GM18499 (cell line): ENCODE data around the gene MINDY4B.

Source experiments
- ATAC-seq: cut with Tn5 transposase; IDR thresholded peaks from one replicate; pipeline ENCODE4 v1.9.1; 2021; ENCODE audit warnings: moderate number of reproducible peaks; ENCODE audit not compliant: insufficient read depth, unreplicated experiment

Gene MINDY4B

DNA sequence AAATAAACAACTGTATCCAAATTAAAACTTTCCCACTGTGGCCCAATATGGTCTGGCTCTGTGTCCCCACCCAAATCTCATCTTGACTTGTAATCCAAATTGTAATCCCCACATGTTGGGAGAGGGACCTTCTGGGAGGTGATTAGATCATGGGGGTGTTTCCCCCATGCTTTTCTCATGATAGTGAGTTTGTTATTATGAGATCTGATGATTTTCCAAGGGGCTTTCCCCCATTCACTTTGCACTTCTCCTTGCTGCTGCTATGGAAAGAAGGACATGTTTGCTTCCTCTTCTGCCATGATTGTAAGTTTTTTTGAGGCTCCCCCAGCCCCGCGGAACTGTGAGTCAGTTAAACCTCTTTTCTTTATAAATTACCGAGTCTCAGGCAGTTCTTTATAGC is 55.0 kb downstream of the MINDY4B start:
- ATAC-seq: no peak

DNA sequence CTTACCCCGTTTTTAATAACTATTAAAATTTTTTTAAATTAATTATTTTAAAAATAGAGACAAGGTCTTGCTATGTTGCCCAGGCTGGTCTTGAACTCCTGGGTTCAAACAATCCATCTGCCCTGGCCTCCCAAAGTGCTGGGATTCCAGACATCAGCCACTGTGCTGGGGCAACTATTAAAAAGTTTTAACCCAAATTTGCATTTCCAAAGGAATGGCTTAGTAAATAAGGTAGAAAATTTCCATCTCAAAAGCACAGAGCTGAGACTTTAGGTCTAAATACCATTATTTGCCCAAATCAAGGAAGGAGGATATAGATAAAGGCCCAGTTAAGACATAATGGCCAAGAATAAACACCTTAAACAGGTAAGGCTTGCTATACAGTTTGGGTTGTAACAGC is 56.4 kb downstream of the MINDY4B start:
- ATAC-seq: no peak

DNA sequence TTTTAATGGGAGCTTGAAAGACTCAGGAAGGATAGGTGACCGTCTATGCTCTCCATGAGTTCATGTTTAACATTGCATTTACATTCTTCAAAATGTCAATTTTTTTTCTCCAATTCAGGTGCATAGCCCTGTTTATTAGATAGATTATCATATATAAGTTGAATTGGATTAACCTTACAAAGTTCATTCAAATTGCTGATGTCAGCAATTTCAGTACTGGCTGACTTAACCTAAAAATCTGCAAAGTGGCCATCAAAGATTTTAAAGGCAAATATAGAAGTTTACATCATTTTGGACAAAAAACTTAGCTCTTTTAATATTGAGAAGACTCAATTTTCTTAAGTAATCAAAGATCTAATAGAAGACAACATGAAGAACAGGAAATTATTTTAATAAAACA is 57.8 kb downstream of the MINDY4B start:
- no peak for ATAC-seq

DNA sequence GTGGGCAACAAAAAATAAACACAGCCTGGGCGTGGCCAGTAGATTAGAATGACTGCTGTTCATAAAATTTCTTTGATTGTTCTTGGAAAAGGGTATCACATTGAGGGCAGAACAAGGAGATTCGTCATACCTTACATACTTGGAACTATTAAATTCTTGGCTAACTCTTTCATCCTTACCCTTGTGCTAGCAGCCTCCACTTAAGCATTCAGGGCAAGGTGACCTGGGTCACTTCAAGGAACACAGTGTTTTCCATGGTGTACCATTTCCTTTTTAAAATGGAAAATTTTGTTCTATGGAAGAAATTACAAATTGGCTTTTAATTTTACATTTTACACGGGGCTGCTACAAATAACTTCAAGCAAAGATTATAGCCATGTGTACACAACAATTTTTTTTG is 60.8 kb downstream of the MINDY4B start:
- ATAC-seq: no peak

DNA sequence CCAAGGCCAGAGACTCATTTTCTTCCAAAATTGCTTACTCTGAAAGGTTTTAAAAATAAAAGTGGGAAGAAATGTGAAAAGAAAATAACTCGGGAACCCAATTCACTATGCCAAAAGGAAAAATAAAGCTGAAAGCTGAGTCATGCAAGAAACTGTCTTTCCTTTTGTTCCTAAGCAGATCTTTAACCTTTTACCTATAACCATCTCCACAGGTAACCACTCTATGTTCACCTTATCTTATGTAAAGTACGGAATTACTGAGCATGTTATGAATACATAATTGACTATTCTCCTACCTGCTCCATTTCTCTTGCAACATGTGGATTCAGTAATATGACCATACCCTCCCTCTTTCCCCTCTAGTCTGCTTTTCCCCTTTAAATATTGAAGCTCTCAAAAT is 62.0 kb downstream of the MINDY4B start:
- no peak for ATAC-seq

DNA sequence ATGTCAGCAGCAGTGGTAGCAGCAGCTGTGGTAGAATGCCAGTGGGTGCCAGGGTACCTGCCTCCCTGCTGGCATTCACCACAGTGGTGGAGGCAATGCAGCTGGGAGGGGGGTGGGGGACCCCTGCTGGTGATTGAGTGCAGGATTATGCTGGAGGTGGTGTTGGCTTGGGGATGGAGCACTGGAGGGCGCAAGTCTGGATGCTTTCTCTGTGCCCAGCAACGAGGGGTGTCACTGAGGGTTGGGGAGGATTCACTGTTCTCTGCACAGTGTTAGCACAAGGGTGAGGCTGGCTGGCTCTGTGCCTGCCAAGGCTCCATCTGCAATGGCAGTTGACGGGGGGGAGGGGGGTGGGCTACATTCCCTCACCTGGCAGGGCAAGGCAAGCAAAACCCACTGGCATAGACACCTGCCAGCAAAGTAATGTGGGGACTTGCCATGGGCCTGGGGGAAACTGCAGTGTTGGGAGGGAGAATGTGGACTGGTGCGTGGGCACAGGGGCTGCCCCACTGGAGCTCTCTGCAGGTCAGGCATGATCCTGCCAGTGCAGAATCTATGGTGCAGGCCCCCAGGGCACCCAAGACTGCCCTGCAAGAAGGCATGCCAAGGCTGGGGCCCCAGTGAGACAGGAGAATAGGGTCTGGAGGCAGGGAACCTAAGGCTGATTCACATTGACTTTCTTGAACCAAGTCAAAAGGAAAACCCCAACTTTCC is 64.3 kb downstream of the MINDY4B start:
- ATAC-seq: no peak

DNA sequence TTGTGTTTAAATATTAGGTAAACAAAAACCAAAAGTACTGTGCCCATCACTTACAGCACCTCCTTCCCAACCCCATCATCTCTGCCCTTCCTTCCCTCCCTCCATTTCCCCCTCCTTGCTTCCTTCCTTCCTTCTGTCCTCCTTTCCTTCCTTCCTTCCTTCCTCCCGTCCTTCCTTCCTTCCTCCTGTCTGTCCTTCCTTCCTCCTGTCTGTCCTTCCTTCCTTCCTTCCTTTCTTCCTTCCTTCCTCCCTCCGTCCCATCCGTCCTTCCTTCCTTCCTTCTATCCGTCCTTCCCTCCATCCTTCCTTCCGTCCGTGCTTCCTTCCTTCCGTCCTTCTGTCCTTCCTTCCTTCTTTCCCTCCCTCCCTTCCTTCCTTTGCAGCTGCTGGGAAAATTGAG is 74.5 kb downstream of the MINDY4B start:
- ATAC-seq: no peak

DNA sequence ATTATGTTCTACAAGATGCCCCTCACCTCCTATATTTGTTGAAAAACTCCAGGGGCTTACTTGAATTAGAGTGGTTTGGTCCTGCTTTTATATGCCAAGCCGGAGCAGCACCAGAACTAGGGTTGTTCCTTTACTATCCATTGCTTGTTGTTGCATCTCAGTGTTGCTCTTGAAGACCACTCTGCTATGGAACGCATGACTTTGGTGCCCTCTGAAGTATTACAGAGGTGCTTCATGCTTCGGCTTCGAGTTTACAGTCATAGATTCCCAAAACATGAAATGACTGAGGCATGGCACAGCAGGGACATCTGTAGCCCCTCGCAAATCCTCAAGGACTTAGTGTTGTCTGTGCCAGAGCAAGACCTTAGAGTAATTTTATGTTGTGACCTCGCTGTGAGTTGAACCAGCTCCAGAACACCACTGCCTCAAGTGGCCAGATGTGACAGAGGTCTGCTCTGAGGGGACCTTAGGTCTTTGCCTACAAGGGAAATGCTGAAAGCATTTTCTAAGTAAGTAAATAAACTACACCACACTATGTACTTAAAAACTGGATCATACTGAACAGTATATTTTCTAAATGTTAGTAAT is 75.1 kb downstream of the MINDY4B start:
- no peak for ATAC-seq

DNA sequence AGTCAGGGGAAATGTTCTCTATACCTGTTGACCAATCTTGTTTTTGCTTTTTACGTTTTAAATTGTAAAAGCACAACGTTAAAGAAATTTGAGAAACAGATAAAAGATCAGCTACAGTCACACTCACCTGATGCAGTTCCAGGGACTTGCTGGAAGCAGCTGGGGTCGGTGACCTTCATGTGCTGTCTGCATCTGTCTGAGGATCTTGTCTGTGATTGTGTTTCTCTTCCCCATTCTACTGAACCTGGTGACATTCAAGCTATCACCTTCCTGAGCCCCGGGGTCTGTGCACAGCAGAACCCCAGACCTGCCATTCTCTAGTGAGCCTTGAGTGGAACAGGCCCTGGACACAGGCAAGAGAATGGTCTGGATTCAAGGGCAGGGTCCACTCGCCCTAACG is 75.8 kb downstream of the MINDY4B start:
- ATAC-seq: no peak

DNA sequence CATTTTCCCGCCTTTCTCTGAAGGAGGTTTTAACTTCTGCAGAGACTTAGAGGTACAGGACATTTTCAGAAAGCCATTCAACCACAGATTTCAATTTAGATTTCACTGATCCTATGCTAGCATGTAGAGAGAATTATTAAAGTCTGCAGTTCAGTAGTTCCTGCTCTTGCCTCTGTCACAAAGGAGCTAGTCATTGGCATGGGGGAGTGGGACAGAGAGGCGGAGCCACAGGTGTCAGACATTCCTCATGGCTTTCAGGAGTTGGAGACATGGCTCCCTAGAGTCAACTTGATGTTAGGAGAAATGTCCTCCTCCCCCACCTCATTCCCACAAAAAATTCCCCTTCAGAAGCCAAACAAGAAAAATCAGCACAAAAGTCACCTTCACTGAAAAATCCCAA is 76.2 kb downstream of the MINDY4B start:
- ATAC-seq: no peak

DNA sequence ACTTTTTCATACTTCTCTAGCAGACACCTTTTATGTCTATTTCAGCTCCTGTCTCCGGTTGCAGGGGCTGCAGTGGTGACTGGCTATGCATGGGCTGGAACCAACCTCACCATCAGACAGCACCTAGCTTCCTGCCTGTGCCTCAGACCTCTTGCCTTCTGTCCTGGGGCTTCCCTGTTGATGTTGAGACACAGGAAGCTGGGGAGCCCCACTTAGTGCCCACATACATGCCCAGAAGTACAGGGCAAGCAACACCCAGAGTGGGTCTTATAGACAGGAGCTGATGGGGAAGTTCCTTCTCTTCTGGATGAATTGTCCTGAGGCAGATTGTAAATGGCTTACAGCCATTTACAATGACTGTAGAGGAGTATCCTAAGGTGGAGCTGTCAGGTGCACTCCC is 77.0 kb downstream of the MINDY4B start:
- no peak for ATAC-seq

DNA sequence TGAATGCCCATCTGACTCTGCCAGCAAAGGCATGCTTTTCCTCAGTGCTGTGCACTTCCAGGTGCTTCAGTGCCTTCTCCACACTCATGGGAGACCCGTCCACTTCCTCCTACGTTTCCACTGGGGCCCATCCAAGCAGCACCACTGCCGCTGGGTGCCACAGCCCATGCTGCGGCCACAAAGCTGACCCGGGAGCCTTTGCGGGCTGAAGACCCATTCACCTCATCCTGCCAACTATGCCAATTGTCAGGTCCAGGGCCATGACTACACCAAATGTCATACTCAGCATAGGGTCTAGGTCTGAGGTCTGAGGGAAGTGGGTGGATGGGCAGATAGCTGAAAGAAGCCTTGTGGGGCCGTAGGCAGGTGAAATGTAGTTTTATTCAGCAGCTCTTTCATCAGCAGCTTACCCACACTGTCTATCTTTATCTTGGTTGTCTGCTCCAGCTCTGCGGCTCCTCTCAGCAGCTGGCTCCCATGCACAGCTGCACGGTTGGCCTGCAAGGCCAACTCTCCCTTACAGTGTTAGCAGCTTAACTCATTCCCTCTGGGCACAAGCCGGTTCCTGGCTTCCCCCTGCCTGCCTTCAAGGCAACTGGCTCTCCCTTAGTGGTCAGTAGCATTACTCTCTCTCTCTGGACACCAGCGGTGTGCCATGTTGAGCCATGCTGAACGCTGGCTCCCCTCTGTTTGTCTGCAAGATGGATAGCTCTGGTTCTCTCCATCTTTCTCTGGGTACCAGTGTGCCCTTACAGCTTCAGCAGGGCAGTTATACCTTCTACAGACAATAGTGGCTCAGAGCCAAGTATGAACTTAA is 78.6 kb downstream of the MINDY4B start:
- no peak for ATAC-seq

DNA sequence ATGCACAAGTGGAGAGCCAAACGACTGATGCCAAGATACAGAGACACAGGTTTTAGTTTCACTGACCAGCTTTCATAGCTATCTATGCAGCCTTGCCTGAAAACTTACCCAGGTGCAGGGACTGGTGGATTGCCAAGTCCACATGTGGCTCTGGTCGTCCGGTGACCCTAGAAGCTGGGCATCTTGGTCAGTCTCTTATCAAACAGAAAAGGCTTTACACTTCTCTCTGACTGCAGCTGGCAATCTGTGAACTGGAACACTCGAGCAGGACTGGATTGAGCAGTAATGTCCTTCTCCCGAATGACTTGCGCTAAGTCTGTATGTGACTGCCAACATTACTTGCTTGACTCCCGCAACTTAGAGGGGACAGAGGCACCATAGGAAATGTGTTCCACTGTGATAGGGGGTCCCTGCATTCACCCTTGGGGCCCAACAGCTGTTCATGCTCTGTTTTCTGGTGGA is 79.3 kb downstream of the MINDY4B start:
- ATAC-seq: no peak

DNA sequence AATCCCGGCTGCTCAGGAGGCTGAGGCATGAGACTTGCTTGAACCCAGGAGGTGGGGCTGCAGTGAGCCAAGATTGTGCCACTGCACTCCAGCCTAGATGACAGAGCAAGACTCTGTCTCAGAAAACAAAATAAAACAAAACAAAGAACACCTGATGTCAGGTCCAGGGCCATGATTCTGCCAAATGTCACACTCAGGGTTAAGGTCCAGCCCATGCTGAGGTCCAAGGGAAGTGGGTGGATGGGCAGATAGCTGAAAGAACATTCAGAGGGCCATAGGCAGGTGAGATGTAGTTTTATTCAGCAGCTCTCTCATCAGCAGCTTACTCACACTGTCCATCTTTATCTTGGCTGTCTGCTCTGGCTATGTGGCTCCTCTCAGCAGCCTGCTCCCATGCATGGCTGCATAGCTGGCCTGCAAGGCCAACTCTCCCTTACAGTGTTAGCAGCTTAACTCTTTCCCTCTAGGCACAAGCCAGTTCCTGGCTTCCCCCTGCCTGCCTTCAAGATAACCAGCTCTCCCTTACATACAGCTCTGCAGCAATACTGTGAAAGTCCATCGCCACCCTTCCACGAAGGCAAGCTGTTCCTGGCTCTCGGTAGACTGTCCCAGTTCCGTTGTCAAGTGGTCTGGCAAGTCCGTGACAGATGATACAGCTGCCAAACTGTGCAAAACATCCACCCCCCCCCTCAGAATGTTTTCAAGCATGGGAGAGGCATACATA is 79.9 kb downstream of the MINDY4B start:
- no peak for ATAC-seq

DNA sequence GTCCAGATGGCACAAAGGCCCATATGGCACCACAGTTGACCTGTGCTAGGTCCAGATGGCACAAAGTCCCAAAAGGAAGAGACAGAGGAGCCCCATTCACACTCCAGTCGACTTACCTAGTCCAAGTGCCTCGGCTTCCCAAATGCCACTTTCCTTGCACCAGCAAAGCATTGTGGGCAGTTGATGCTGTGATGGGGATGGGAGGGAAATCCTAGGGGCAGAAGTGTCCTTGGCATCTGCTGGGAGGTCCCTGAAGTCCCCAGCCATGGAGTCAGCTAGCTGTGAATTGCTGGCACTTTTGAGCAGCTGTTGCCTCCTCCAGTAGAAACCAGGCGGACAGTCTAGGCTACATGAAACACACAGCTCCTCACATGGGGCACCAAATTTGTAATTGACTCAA is 82.0 kb downstream of the MINDY4B start:
- no peak for ATAC-seq

DNA sequence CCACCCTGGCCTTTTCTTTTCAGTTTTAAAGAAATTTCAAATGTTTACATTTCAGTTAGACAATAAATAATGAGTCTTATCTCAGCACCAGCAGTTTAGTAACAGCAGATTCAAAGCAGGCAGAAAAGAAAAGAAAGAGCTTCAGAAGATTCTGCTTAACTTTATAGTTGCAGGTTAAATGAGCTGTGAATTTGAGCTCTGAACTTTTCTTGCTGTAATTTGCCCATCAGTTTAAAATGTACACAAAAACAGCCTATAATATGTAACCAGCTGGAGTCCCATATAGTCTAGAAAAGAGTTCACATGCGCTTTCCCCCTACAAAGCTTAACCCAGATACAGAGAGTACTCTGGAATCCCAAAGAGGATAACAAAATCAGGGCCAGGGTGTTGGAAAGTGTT is 82.6 kb downstream of the MINDY4B start:
- no peak for ATAC-seq
